ENCODE results near the gene POC1A. TPM values are rescaled to one million over a fixed set of nuclear protein-coding genes. Genes with fewer than 3 reads are reported as not detected.

The POC1A gene
- total RNA-seq, 4 donors from 2014 or later, result 0.84 to 3.1 (median 2.4) TPM

DNA sequence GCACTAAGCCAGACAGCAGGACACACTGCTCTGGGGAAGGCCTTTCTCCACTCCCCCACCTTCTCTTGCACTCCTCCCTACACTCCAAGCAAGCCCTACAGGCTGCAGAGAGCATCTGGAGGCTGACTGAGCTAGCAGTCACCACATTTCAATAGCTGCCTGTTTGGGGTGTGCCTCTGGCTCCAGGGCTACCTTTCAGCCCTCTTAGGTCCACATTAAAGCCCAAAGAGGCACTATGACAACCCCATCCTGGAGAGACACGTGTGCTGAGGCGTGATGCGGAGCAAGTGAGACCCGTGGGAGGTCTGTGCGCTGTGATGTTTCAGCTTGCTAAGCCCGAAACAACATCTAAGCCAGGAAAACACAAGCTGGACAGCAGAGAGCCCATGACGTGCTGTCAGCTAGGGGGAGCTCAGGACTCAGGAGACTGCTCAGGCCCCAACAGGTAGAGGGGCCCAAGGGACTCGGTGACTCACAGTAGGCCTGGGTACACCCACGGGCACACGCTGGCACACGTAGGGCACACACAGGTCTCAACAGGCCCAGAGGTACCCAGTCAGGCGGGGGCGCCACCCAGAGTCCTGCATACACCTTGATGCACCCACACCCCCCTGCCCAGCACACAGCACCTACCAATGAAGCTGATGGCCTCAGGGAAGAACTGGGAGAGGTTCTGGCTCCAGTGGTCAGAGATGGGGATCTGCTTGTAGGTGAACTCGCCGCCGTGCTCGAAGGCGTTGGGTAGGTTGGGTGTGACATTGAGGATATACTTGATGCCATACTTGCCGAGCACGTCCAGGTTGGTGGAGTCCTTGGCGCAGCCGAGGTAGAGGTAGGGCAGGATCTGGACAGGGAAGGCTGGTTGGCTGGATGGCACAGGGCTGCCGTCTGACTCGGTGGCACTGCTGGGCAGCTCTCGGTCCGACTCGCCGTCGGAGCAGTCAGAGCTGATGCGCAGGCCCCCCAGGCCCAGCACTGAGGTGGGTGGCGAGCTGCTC is 100.6 kb downstream of the POC1A start:
- 63 to 72% methylated on average over 24 to 29 of the region's 31 CpGs for whole genome bisulfite sequencing, 2 donors

DNA sequence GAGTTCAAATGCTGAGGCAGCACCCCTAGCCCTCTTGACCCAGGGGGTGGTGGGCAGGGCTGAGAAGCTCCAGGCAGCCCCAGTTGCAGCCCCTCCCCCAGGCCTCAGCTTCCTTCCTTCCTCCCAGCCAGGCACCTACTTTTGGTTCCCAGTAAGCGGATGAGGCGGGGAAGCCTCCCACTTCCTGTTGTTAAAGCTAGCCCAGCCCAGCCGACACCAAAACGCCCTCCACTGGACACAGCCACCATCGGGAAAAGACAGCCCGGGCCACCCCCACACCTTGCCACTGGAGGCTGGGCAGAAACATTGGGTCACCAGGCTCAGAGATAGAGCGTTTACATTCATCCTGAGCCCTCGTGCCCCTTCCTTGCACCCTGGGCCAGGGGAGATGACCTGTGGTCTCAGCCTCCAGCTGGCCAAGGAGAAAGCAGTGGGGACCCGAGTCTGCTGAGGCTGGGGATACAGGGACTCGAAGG is 101.4 kb downstream of the POC1A start:
- peak; percentile 82 to 84 for DNase-seq (ENCODE audit: low spot score in 2 of 2)
- Histone ChIP-seq H3K36me3 (peaks cover 5 to 53% (median 10%) of the 10 kb centered on the region in 3 donors), H3K27me3 (no peaks in the 10 kb centered on the region), H3K27ac (peak overlapping the region; percentile 84 to 99 (median 90)), H3K9me3 (no peaks in the 10 kb centered on the region), H3K4me1 (peaks cover 0 to 81% (median 51%) of the 10 kb centered on the region in 4 donors), H3K4me3 (peak overlapping the region in 2 of 4 donors; percentile 8 to 93)
- TF ChIP-seq EP300 (IDR thresholded peaks at IDR 0.05), result peak in 1 of 2 donors; percentile 76
- TF ChIP-seq CTCF (IDR thresholded peaks at IDR 0.05), result peak; percentile 10 to 76 (median 53)
- no peak for TF ChIP-seq POLR2A (IDR thresholded peaks at IDR 0.05)
- 10 to 25% methylated on average over 2 to 10 of the region's 10 CpGs for WGBS, 2 donors

More for the DNA sequence above, 100.6 kb downstream of the POC1A start:
- H3K27me3 ChIP-seq, result no peaks in the 10 kb centered on the region
- peak overlapping the region in 2 of 4 donors; percentile 8 to 93 for H3K4me3 ChIP-seq
- H3K27ac ChIP-seq, result peak overlapping the region; percentile 84 to 99 (median 90)
- peak in 2 of 5 experiments; percentile 11 to 21 for TF ChIP-seq CTCF (IDR thresholded peaks at IDR 0.05)
- TF ChIP-seq EP300 (IDR thresholded peaks at IDR 0.05), result no peak
- H3K4me1 ChIP-seq, result peaks cover 0 to 77% (median 47%) of the 10 kb centered on the region in 4 donors
- peaks cover 5 to 50% (median 10%) of the 10 kb centered on the region in 3 donors for H3K36me3 ChIP-seq
- no peaks in the 10 kb centered on the region for H3K9me3 ChIP-seq
- no peak for DNase-seq (ENCODE audit: low spot score in 2 of 2)

DNA sequence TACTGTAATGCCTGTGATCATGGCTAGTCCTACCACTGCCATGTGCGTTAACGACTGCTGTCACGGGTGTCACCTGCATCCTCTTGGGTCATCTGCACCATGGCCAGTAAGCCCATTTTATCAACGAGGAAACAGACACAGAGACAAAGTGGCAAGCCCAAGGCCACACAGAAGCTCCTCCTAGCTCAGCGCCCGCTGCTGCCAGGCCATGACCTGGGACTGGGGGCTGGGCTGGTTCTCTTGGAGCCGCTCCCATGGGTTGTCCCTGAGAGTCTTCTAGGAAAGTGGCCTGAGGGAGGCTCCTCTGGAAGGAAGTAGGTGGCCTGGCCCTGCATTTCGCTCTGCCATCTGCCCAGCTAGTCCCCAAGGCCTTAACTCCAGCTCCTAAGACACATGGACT is 102.8 kb downstream of the POC1A start:
- no peak overlapping the region for H3K4me3 ChIP-seq
- H3K36me3 ChIP-seq, result peaks cover 5 to 53% (median 10%) of the 10 kb centered on the region in 3 donors
- peaks cover 0 to 86% (median 58%) of the 10 kb centered on the region in 4 donors for H3K4me1 ChIP-seq
- TF ChIP-seq POLR2A (IDR thresholded peaks at IDR 0.05) (no peak), EP300 (IDR thresholded peaks at IDR 0.05) (no peak), CTCF (IDR thresholded peaks at IDR 0.05) (no peak)
- WGBS, 2 donors, result 78 to 87% methylated on average over 3 to 7 of the region's 8 CpGs
- H3K9me3 ChIP-seq, result no peaks in the 10 kb centered on the region
- peak overlapping the region in 3 of 4 donors; percentile 84 to 99 (median 93) for H3K27ac ChIP-seq
- H3K27me3 ChIP-seq, result no peaks in the 10 kb centered on the region
- no peak for DNase-seq (ENCODE audit: low spot score in 2 of 2)

DNA sequence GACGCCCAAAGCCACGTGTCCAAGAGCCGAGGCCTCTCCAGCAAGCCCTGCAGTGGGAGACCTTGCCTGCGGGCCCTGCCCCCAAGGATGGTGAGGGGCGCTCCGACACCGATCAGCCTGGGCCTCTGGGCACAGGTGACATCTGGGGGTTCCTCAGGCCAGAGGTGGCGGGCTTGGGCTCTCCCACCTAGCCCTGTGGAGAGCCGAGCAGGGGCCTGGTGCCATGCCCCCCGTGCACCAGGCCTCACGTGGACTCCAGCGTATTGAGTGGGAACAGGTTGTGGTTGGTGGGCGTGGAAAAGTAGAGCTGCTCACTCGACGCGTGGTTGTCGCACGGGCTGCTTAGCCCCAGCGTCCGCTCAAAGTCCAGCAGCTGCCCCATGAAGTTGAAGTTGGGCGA is 103.7 kb downstream of the POC1A start:
- H3K36me3 ChIP-seq, result peaks cover 5 to 53% (median 10%) of the 10 kb centered on the region in 3 donors
- no peak overlapping the region for H3K4me3 ChIP-seq
- peak overlapping the region in 1 of 4 donors; percentile 93 for H3K27ac ChIP-seq
- TF ChIP-seq EP300 (IDR thresholded peaks at IDR 0.05) (no peak), CTCF (IDR thresholded peaks at IDR 0.05) (no peak), POLR2A (IDR thresholded peaks at IDR 0.05) (no peak)
- peaks cover 0 to 92% (median 61%) of the 10 kb centered on the region in 4 donors for H3K4me1 ChIP-seq
- no peaks in the 10 kb centered on the region for H3K9me3 ChIP-seq
- WGBS, 2 donors, result 85 to 90% methylated on average over 19 to 21 of the region's 21 CpGs
- no peaks in the 10 kb centered on the region for H3K27me3 ChIP-seq
- no peak for DNase-seq (ENCODE audit: low spot score in 2 of 2)
